IPS-18a (cell line): Measurements from ENCODE around the gene GNB1L.

Experiments
- H3K27ac ChIP-seq: one replicate; pipeline ENCODE4 v1.5.1; 2013; ENCODE audit warnings: low read length
- H3K27me3 ChIP-seq: one replicate; pipeline ENCODE4 v1.6.1; 2013; ENCODE audit warnings: mild to moderate bottlenecking, low read length; ENCODE audit not compliant: control insufficient read depth, insufficient read depth
- H3K36me3 ChIP-seq: one replicate; pipeline ENCODE4 v1.6.1; 2013; ENCODE audit warnings: low read depth, low read length; ENCODE audit not compliant: control insufficient read depth
- H3K4me1 ChIP-seq: one replicate; pipeline ENCODE4 v1.6.1; 2013; ENCODE audit warnings: low read depth, low read length; ENCODE audit not compliant: control insufficient read depth
- H3K4me3 ChIP-seq: one replicate; pipeline ENCODE4 v1.5.1; 2013; ENCODE audit warnings: low read length
- H3K9ac ChIP-seq: one replicate; pipeline ENCODE4 v1.6.1; 2013; ENCODE audit warnings: mild to moderate bottlenecking, low read length, moderate library complexity
- H3K9me3 ChIP-seq: one replicate; pipeline ENCODE4 v1.6.1; 2013; ENCODE audit warnings: low read depth, low read length; ENCODE audit not compliant: control insufficient read depth

GNB1L gene

DNA sequence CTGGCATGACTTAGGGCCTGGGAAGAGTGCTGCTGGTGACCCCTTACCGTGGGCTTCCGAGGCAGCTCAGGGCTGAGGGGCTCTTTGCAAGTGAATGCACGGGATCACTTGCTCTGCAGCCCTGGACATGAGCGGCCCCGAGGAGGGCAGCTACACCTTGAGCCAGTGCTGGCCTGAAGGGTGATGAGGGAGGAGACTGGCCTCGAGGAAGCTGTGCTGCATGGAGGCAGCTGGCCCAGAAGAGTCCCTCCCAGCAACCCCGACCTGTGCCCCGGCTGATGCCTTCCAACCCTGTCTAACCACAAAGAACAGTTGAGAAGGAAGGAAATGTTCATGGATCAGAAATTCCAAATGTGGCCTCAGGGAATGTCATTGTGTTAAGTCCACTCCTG lies 48.9 kb downstream of the GNB1L start:
- Histone ChIP-seq H3K27ac (no peak overlapping the region), H3K9me3 (no peaks in the 10 kb centered on the region), H3K4me1 (no peaks in the 10 kb centered on the region), H3K4me3 (no peak overlapping the region), H3K27me3 (no peaks in the 10 kb centered on the region), H3K36me3 (no peaks in the 10 kb centered on the region), H3K9ac (no peak overlapping the region)

DNA sequence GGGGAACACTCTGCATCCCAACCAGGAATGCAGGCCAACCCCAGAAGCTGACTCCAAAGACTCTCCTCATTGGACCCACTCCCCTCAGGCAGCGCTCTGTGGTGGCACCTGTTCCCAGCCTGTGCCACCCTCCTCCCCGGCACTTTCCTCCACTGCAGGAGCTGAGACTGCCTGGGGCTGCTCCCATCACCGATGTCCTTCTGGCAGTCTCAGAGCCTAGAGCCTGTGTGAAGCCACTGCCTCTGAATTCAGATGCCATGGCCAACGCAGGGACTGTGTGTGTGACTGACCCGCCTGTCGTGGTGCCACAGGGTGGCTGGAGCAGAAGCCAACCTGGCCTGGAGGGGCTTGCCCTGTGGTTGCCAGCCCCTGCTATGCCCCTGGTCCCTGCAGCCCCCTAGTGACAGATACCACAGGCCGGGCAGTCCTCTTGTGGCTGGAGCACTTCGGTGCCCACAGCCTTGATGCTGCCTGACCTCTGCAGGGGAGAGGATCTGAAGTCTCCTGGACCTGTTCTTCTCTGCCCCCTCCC lies 50.9 kb downstream of the GNB1L start:
- Histone ChIP-seq H3K9ac (no peak overlapping the region), H3K27me3 (no peaks in the 10 kb centered on the region), H3K4me1 (no peaks in the 10 kb centered on the region), H3K27ac (no peak overlapping the region), H3K9me3 (no peaks in the 10 kb centered on the region), H3K4me3 (no peak overlapping the region), H3K36me3 (no peaks in the 10 kb centered on the region)

DNA sequence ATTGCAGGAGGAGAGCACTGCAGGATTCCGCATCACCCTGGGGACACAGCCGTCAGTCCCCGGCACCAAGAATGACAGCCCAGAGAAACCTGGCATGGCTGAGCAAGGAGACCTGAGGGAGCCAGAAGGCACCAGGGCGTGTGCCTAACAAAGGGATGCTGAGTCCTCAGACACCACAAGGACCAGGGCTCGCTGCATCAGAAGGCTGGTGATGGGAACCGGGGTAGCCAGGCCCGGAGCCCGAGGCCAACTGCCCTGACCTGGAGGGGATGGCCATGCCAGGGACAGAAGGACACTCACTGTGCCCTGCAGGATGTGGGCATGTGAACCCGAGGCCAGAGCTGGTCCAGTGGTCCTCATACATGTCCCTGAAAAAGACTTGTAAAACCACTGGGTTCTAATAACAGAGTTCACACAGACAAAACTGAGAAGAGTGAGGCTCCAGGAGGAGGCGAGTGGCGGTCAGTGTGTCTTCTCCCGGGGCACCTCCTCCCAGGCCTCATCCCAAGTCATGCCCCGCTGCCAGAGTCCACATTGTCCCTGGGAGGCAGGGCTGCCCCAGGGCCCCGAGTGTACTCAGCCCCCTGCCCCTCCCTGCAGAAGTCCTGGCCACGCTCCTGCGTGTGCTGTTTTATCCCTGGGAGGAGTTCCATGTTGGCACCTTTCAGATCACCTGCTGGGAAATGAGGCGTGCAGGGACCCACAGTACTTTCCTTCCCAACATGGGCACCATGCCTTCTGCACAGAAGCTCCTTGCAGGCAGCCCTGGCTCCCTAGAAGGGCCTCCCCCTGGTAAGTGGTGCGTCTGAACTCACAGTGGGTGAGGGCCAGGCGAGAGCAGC lies 51.6 kb downstream of the GNB1L start:
- Histone ChIP-seq H3K27me3 (no peaks in the 10 kb centered on the region), H3K9ac (no peak overlapping the region), H3K36me3 (no peaks in the 10 kb centered on the region), H3K4me1 (no peaks in the 10 kb centered on the region), H3K27ac (no peak overlapping the region), H3K4me3 (no peak overlapping the region), H3K9me3 (no peaks in the 10 kb centered on the region)

DNA sequence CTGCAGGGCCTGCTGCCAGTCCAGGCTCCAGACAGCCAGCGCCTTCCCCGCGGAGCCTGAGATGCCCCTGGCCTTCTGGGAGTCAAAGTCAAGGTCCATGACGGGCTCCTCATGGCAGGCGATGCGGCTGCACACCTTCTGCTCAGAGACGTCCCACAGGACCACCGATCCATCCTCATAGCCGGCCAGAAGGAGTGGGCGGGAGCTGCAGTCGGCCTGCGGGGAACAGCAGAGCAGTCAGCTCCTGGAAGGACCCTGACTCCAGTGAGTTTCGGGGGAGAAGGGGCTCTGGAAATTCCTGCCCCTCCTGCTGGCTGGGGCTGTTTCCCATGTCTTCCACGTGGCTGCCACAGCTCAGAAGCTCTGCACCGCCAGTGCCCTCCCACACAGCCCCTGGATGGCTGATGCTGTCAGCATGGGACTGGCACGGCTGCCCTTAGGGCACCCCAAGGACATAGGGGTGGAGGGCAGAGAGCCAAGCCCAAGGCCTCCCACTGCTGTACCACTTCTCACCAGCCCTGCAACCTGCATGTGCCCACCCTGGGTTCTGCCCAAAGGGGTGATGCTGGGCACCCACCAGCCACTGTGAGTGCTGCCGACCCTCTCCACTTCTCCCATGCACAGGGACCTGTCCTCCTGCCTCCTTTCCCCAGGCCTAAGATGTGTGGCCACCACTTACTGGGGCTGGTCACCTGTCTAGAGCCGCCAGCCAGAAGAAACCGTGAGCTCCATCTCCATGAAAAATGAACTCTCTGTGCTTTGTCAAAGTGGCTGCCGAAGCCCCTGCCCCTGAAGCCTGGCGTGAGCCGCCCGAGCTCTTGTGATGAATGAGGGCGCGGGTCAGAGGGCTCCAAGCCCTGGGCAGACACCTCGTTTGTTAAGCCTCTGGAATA lies 52.4 kb downstream of the GNB1L start:
- H3K4me1 ChIP-seq: no peaks in the 10 kb centered on the region
- no peak overlapping the region for H3K9ac ChIP-seq
- H3K4me3 ChIP-seq: no peak overlapping the region
- no peak overlapping the region for H3K27ac ChIP-seq
- no peaks in the 10 kb centered on the region for H3K9me3 ChIP-seq
- H3K27me3 ChIP-seq: no peaks in the 10 kb centered on the region
- no peaks in the 10 kb centered on the region for H3K36me3 ChIP-seq

DNA sequence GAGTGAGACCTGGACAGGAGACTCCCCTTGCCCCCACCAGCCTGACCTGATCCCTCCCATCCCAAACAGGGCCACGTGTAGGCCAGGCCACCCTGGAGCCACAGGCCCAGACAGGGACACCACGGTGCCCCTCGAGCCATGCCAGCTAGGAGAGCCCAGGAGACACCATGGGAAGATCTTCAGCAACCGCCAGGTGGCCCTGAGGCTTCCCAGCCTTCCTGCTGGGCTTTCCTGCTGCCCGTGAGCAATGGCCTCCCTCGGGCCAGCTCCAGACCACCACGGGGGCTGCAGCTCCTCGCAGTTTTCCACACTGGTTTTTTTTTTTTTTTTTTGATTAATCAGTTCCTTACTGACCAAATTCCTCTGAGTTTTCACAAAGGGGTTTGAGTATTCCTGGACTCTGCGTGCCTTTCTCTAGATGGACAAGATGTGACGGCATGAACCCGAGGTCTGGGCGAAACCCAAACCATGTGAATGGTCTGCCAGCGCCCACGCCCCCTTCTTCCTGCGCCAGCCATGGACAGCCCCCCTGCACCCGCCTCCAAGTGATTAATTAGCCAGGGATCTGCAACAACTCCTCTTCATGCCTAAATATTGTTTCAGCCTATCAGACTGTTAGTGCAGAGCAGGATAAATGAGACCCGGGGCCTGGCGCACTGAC lies 53.2 kb downstream of the GNB1L start:
- Histone ChIP-seq H3K9ac (no peak overlapping the region), H3K27me3 (no peaks in the 10 kb centered on the region), H3K9me3 (no peaks in the 10 kb centered on the region), H3K4me1 (no peaks in the 10 kb centered on the region), H3K4me3 (no peak overlapping the region), H3K27ac (no peak overlapping the region), H3K36me3 (no peaks in the 10 kb centered on the region)

DNA sequence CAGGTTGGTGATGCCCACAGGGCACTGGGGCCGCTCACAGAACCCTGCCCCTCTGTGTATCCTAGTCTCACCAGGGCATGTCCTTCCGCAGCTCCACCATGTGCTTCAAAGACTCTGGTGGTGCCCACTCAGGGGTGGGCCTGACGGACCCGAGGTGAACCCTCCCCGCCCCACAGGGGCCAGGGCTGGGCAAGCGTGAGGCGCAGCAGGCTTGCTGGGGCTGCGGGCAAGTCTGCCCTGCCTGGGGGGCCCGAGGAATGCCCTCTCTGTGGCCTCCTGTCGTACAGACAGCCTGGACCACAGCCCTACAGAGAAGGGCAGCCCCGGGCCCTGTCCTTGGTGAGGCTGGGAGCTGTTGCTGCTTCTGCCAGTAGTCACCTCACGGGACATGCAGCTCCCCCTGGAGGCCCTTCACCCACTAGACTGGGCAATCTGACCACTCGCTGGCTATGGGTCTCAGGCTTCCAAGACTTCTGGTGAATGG lies 53.9 kb downstream of the GNB1L start:
- Histone ChIP-seq H3K9ac (no peak overlapping the region), H3K4me1 (no peaks in the 10 kb centered on the region), H3K27me3 (no peaks in the 10 kb centered on the region), H3K36me3 (no peaks in the 10 kb centered on the region), H3K9me3 (no peaks in the 10 kb centered on the region), H3K27ac (no peak overlapping the region), H3K4me3 (no peak overlapping the region)

DNA sequence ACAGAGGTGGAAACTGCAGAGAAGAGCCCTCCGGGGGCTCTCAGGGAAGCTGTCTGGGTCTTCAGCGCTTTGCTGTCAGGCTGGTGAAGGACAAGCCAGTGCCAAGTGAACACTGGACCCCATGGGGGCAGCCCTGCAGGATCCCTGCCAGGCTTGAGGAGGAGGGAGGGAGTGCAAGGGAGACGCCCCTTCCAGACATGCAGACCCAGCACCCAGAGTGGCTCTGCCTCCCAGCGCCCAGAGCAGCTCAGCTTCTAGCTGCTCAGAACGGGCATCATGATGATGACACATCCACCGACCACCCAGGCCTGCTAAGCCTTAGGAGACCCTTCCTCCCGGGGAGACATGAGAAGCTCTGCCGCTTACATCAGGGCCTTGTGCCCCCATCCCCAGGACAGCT lies 54.4 kb downstream of the GNB1L start:
- Histone ChIP-seq H3K4me3 (no peak overlapping the region), H3K27ac (no peak overlapping the region), H3K9ac (no peak overlapping the region), H3K9me3 (no peaks in the 10 kb centered on the region), H3K4me1 (no peaks in the 10 kb centered on the region), H3K27me3 (no peaks in the 10 kb centered on the region), H3K36me3 (no peaks in the 10 kb centered on the region)

DNA sequence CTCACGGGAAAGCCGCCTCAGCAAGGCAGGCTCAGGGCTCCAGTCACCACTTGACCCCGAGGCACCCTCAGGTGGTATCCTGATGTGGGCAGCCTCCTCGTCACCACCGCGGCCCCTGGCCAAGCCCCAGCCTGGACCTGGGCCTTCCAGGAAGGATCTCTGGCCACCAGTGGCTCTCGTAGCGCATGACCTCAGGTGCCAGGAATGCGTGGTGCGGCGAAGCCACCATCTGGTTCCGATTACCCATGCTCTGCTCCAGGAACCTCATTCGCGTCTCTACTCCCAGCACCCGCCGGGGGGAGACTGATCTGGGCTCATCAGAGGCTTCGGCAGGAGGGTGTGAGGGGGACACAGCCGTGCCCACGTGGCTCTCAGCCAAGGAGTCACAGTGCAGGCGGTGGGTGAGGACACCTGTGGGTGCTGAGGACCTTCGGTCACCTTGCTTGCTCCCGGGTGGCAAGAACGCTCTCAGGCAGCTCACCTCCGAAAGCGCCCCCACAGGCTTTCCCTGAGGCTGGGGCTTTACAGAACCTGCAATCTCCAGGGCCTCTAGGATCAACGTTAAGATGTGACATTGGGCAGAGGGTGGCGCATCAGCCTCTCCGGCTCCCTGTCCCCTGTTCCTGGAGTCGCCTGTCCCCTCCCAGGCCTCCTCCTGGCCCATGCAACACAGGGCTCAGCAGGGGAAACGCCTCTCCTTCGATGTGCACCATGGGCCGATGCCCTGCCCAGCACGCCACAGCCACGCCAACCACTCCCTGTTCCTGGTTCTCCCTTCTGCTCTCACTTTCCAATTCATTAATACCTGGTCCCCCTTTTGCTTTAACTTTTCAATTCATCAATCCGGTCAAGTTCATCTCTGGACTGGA lies 55.1 kb downstream of the GNB1L start:
- Histone ChIP-seq H3K4me1 (no peaks in the 10 kb centered on the region), H3K9ac (no peak overlapping the region), H3K27ac (no peak overlapping the region), H3K9me3 (no peaks in the 10 kb centered on the region), H3K36me3 (no peaks in the 10 kb centered on the region), H3K4me3 (no peak overlapping the region), H3K27me3 (no peaks in the 10 kb centered on the region)

DNA sequence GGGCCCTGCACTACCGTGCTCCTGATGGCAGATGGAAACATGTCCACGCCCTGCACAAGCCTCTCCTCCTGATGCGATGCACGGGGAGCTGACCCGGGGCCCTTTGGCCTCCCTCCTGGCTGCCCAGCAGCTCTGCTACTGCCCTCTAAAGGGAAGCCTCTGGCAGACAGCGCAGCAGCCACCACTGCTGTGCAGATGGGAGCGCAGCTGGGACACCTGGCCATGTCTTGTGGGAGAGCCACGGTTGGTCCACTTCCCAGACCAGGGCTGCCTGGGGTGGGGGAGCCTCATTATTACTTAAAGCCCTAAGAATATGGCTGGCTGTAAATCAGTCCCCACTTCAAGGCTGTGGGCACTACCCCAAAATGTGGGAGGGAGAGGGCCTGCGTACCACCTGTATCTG lies 55.8 kb downstream of the GNB1L start:
- no peaks in the 10 kb centered on the region for H3K4me1 ChIP-seq
- H3K36me3 ChIP-seq: no peaks in the 10 kb centered on the region
- H3K27ac ChIP-seq: no peak overlapping the region
- no peaks in the 10 kb centered on the region for H3K9me3 ChIP-seq
- no peak overlapping the region for H3K9ac ChIP-seq
- H3K27me3 ChIP-seq: no peaks in the 10 kb centered on the region
- no peak overlapping the region for H3K4me3 ChIP-seq

DNA sequence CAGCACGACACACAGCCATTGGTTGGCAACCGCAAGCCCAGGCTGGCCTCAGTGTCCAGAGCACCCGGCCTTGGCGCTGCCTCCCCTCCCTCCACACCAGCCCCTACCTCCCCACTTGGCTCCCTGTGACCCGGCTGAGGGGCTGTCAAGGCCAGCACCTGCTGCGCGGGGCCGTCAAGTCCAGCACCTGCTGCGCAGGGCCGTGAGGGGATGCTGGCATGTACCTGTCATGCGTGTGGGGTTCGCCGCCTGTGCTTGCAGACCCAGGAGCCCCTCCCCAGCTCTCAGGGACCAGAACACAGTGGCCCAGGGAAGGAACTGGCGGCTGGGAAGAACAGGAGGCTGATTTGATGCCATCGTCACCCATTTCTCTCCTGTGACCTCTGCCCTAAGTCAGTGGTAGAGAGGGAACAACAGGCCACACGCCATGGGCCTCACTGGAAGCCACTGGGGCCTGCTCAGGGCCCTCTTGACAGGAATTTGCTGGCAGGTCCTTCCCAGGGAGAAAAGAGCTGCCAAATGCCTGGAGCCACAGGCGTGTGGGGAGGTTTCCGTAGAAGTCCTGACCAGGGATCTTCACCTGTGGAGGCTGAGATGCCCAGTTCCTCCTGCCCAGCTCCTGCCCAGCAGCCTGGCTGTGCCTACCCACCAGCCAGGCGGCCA lies 56.5 kb downstream of the GNB1L start:
- H3K36me3 ChIP-seq: no peaks in the 10 kb centered on the region

More for the DNA sequence above, 56.5 kb downstream of the GNB1L start:
- Histone ChIP-seq H3K27me3 (no peaks in the 10 kb centered on the region), H3K27ac (no peak overlapping the region), H3K4me3 (no peak overlapping the region), H3K9me3 (no peaks in the 10 kb centered on the region), H3K4me1 (no peaks in the 10 kb centered on the region), H3K9ac (no peak overlapping the region)
